ENCODE results near the gene TMC7. TPM values are rescaled to one million over a fixed set of nuclear protein-coding genes. Genes with fewer than 3 reads are reported as not detected.

Gene TMC7
- total and polyA plus RNA-seq, 2 of the 8 experiments (the other 6 are each of a cell fraction or from before 2014, with no cell fraction given), result 2.3 to 2.6 TPM

DNA sequence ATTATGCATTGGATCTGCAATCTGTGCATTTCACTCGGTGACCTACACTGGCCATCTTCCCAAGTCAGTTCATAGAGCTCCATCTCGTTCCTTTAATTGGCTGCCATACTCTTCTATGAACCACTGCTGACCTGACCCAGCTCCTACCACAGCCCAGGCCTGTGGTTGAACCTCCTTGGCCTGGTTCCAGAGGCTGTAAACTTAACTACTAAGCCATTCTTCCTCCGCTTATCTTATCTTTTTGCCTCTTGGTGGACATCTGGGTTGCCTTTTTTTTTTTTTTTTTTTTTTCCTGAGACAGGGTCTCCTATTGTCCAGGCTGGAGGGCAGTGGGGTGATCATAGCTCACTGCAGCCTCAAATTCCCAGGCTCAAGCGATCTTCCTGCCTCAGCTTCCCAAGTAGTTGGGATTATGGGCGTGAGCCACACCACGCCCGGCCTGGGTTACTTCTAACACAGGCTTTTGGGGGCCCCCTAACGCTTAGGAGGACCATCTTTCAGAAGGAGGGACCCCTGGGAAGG, 102.0 kb downstream of the TMC7 start:
- Histone ChIP-seq H4K5ac (ENCODE audit: insufficient read length, low read depth, low read length) (no peak overlapping the region), H3K4me3 (ENCODE audit: extremely low read depth in 1 of 4, insufficient read depth in 2 of 4, low read depth in 3 of 4, low read length in 4 of 4) (peak overlapping the region in 3 of 4 experiments; percentile 28 to 53 (median 42); a peak in 4 of 8 replicates), H2BK12ac (ENCODE audit: low read depth, low read length) (no peak overlapping the region), H4K20me1 (replicated peaks in 1 of 2; ENCODE audit: control insufficient read depth in 1 of 2, insufficient read depth in 2 of 2, low read length in 2 of 2) (no peaks in the 10 kb centered on the region), H3K4ac (replicated peaks; ENCODE audit: insufficient read length, low read depth, low read length) (no peak overlapping the region), H2BK5ac (ENCODE audit: low read depth, low read length) (no peak overlapping the region), H3K27ac (ENCODE audit: low read depth, low read length) (no peak overlapping the region), H4K8ac (ENCODE audit: extremely low read depth, insufficient read depth, low read length) (no peak overlapping the region), H3K4me2 (ENCODE audit: insufficient read depth in 1 of 2, low read depth in 2 of 2, low read length in 2 of 2) (0 out of 4 replicates have a peak overlapping the region, but pooled peaks of 1 of the 2 experiments have one; percentile 8), H2AK5ac (ENCODE audit: low read depth, low read length) (no peak overlapping the region), H4K91ac (replicated peaks; ENCODE audit: insufficient read length, low read length) (no peak overlapping the region), H3K23me2 (ENCODE audit: low read depth, low read length) (no peaks in the 10 kb centered on the region; the same call in 1 of the 2 replicates), H3K56ac (replicated peaks; ENCODE audit: insufficient read length, low read depth, low read length) (no peak overlapping the region), H3K14ac (ENCODE audit: insufficient read length) (no peak overlapping the region), H3K9ac (replicated peaks in 1 of 4; ENCODE audit: extremely low read depth in 1 of 4, low read depth in 3 of 4, low read length in 3 of 4) (no peak overlapping the region), H2AFZ (ENCODE audit: low read length) (peak overlapping the region; percentile 95; the same call in 1 of the 2 replicates), H3K23ac (ENCODE audit: insufficient read length) (no peak overlapping the region), H2BK20ac (ENCODE audit: low read length) (no peak overlapping the region), H3K18ac (ENCODE audit: extremely low read depth, low read length) (no peak overlapping the region), H2BK120ac (replicated peaks; ENCODE audit: low read depth, low read length) (no peak overlapping the region), H3K27me3 (replicated peaks in 1 of 4; ENCODE audit: control insufficient read depth in 3 of 4, extremely low read depth in 1 of 4, insufficient read depth in 3 of 4, low read length in 3 of 4) (peaks cover 0 to 10% (median 7%) of the 10 kb centered on the region in 4 experiments; a peak in 5 of 7 replicates), H3K36me3 (ENCODE audit: control insufficient read depth in 2 of 4, insufficient read depth in 4 of 4, low read length in 3 of 4) (peaks cover 0 to 8% (median 3%) of the 10 kb centered on the region in 4 experiments; a peak in 4 of 8 replicates), H3K79me2 (ENCODE audit: control insufficient read depth in 1 of 2, insufficient read depth in 2 of 2, low read length in 2 of 2) (no peaks in the 10 kb centered on the region), H3K9me3 (ENCODE audit: insufficient read depth in 2 of 2, low read depth in 1 of 2, low read length in 1 of 2) (no peaks in the 10 kb centered on the region), H3K4me1 (replicated peaks in 1 of 4; ENCODE audit: control insufficient read depth in 3 of 4, insufficient read depth in 4 of 4, low read length in 3 of 4) (no peaks in the 10 kb centered on the region; a peak in 1 of 7 replicates), H3K79me1 (ENCODE audit: low read depth, low read length) (no peaks in the 10 kb centered on the region), H2BK15ac (ENCODE audit: low read length) (no peak overlapping the region)
- DNase-seq (ENCODE audit: low read depth in 1 of 2, low spot score in 2 of 2) (no peak), FAIRE-seq (no peak)
- WGBS, 2 experiments (ENCODE audit: extremely low coverage in 1 of 2, insufficient coverage in 1 of 2, insufficient read length in 1 of 2, insufficient replicate concordance in 2 of 2, low coverage in 1 of 2, low lambda C conversion rate in 2 of 2, missing lambda C conversion rate in 1 of 2), result 81% methylated on average over 8 of the region's 8 CpGs; no CpG with 5 or more reads in 1 of the 2 experiments
- ChIA-PET POLR2A (ENCODE audit: partially characterized antibody) (interaction anchor here (0.5 to 2.1 kb wide), 5 partner anchors 8 to 141 kb away, joined by 3 to 5 read pairs (median 3); partner anchors contain the start of gene ITPRIPL2), CTCF (ENCODE audit: partially characterized antibody) (interaction anchor here (0.6 to 4.2 kb wide), 42 partner anchors 9 to 418 kb away, joined by 3 to 42 read pairs (median 4); partner anchors contain the start of gene ITPRIPL2)

All from H1 (cell line).